H1 (cell line): ENCODE measurements around the gene SLX9. TPM values are rescaled to one million over a fixed set of nuclear protein-coding genes. Genes with fewer than 3 reads are reported as not detected.

Experiments
- CTCF ChIA-PET: fragments of 300-600 bp; sonication (Branson Sonifier 250); formaldehyde crosslinking; loops from one replicate; lab custom pipeline; 2021; ENCODE audit not compliant: partially characterized antibody; lab: Charles Lee
- POLR2A ChIA-PET: fragments of 300-600 bp; sonication (Branson Sonifier 250); formaldehyde crosslinking; loops from one replicate; lab custom pipeline; 2021; ENCODE audit warnings: inconsistent platforms; ENCODE audit not compliant: partially characterized antibody; lab: Charles Lee
- DNase-seq, 2 experiments: peaks; one replicate each; pipeline versions ENCODE4 v3.0.0 to v3.0.0-alpha.2; 2010 to 2022; ENCODE audit warnings: low spot score in 2 of 2, low read depth in 1 of 2, mixed read lengths in 1 of 2
- FAIRE-seq: peaks from 2 replicates; lab custom pipeline; 2011; peaks lifted over from hg19 to GRCh38; lab: Jason Lieb, UNC
- H2AFZ ChIP-seq: 2 replicates; pipeline ENCODE4 v1.8.1; 2012; ENCODE audit warnings: low read length, inconsistent platforms
- H2AK5ac ChIP-seq: 2 replicates; pipeline ENCODE4 v1.6.1; 2013; ENCODE audit warnings: low read depth, low read length
- H2BK120ac ChIP-seq: replicated peaks from 2 replicates; pipeline ENCODE3; 2013; ENCODE audit warnings: low read depth, low read length, inconsistent platforms
- H2BK12ac ChIP-seq: 2 replicates; pipeline ENCODE4 v1.6.1; 2013; ENCODE audit warnings: low read depth, low read length
- H2BK15ac ChIP-seq: 2 replicates; pipeline ENCODE4 v1.6.1; 2013; ENCODE audit warnings: low read length
- H2BK20ac ChIP-seq: 2 replicates; pipeline ENCODE4 v1.6.1; 2013; ENCODE audit warnings: low read length
- H2BK5ac ChIP-seq: 2 replicates; pipeline ENCODE4 v1.6.1; 2013; ENCODE audit warnings: low read depth, low read length
- H3K14ac ChIP-seq: 2 replicates; pipeline ENCODE4 v1.6.1; 2013; ENCODE audit warnings: inconsistent platforms; ENCODE audit not compliant: insufficient read length
- H3K18ac ChIP-seq: 2 replicates; pipeline ENCODE4 v1.6.1; 2013; ENCODE audit warnings: low read length; ENCODE audit errors: extremely low read depth
- H3K23ac ChIP-seq: 2 replicates; pipeline ENCODE4 v1.6.1; 2013; ENCODE audit warnings: inconsistent platforms; ENCODE audit not compliant: insufficient read length
- H3K23me2 ChIP-seq: 2 replicates; pipeline ENCODE4 v1.6.1; 2013; ENCODE audit warnings: low read depth, low read length
- H3K27ac ChIP-seq: 2 replicates; pipeline ENCODE4 v1.6.1; 2011; ENCODE audit warnings: low read depth, low read length, inconsistent platforms
- H3K27me3 ChIP-seq, 4 experiments: replicated peaks in 1 of 4; 1 replicate in 1 of 4; 2 replicates in 3 of 4; pipeline versions ENCODE4 v1.6.1 to v1.8.1; 2011 to 2013; ENCODE audit warnings: low read length in 3 of 4, mild to moderate bottlenecking in 3 of 4, inconsistent platforms in 2 of 4, mixed read lengths in 2 of 4, moderate library complexity in 1 of 4; ENCODE audit not compliant: control insufficient read depth in 3 of 4, insufficient read depth in 3 of 4; ENCODE audit errors: extremely low read depth in 1 of 4
- H3K36me3 ChIP-seq, 4 experiments: 2 replicates each; pipeline versions ENCODE4 v1.6.1 to v1.8.1; 2011 to 2013; ENCODE audit warnings: mild to moderate bottlenecking in 4 of 4, low read length in 3 of 4, moderate library complexity in 2 of 4, control low read depth in 1 of 4, inconsistent platforms in 1 of 4; ENCODE audit not compliant: insufficient read depth in 4 of 4, control insufficient read depth in 2 of 4
- H3K4ac ChIP-seq: replicated peaks from 2 replicates; pipeline ENCODE3; 2013; ENCODE audit warnings: low read length, low read depth, mixed read lengths, inconsistent platforms; ENCODE audit not compliant: insufficient read length
- H3K4me1 ChIP-seq, 4 experiments: replicated peaks in 1 of 4; 1 replicate in 1 of 4; 2 replicates in 3 of 4; pipeline versions ENCODE4 v1.6.1 to v1.8.1; 2011 to 2013; ENCODE audit warnings: low read length in 3 of 4, inconsistent platforms in 2 of 4, mixed read lengths in 1 of 4; ENCODE audit not compliant: insufficient read depth in 4 of 4, control insufficient read depth in 3 of 4
- H3K4me2 ChIP-seq, 2 experiments: 2 replicates each; pipeline versions ENCODE4 v1.6.1 to v1.8.1; 2011 to 2013; ENCODE audit warnings: low read depth in 2 of 2, low read length in 2 of 2, control low read depth in 1 of 2, inconsistent platforms in 1 of 2, mild to moderate bottlenecking in 1 of 2; ENCODE audit not compliant: insufficient read depth in 1 of 2
- H3K4me3 ChIP-seq, 4 experiments: fragments of 200-600, 300-600 bp in 1 of 4; sonication (generic), shearing (Covaris generic), sonication (Bioruptor Twin) in 1 of 4; 2 replicates each; pipeline versions ENCODE4 v1.5.1 to v1.8.1; 2011 to 2016; ENCODE audit warnings: low read length in 4 of 4, low read depth in 3 of 4, control low read depth in 2 of 4, inconsistent platforms in 2 of 4, mild to moderate bottlenecking in 2 of 4, mixed read lengths in 1 of 4, moderate library complexity in 1 of 4; ENCODE audit not compliant: insufficient read depth in 2 of 4; ENCODE audit errors: extremely low read depth in 1 of 4
- H3K56ac ChIP-seq: replicated peaks from 2 replicates; pipeline ENCODE3; 2013; ENCODE audit warnings: low read depth, mild to moderate bottlenecking, mixed read lengths, low read length, inconsistent platforms; ENCODE audit not compliant: insufficient read length
- H3K79me1 ChIP-seq: 2 replicates; pipeline ENCODE4 v1.6.1; 2013; ENCODE audit warnings: low read depth, low read length, control low read depth
- H3K79me2 ChIP-seq, 2 experiments: 2 replicates each; pipeline versions ENCODE4 v1.6.1 to v1.8.1; 2012 to 2013; ENCODE audit warnings: low read length in 2 of 2, mild to moderate bottlenecking in 2 of 2, inconsistent platforms in 1 of 2; ENCODE audit not compliant: insufficient read depth in 2 of 2, control insufficient read depth in 1 of 2
- H3K9ac ChIP-seq, 4 experiments: replicated peaks in 1 of 4; 1 replicate in 1 of 4; 2 replicates in 3 of 4; pipeline versions ENCODE4 v1.6.1 to v1.8.1; 2011 to 2013; ENCODE audit warnings: low read depth in 3 of 4, low read length in 3 of 4, control low read depth in 2 of 4, mild to moderate bottlenecking in 2 of 4, moderate library complexity in 2 of 4, inconsistent platforms in 1 of 4; ENCODE audit errors: extremely low read depth in 1 of 4
- H3K9me3 ChIP-seq, 2 experiments: 2 replicates each; pipeline versions ENCODE4 v1.6.1 to v1.8.1; 2012 to 2013; ENCODE audit warnings: mild to moderate bottlenecking in 2 of 2, moderate library complexity in 2 of 2, control low read depth in 1 of 2, inconsistent platforms in 1 of 2, low read depth in 1 of 2, low read length in 1 of 2, mixed read lengths in 1 of 2; ENCODE audit not compliant: insufficient read depth in 2 of 2
- H4K20me1 ChIP-seq, 2 experiments: replicated peaks in 1 of 2; 2 replicates each; pipeline versions ENCODE3 to v1.8.1; 2011 to 2013; ENCODE audit warnings: inconsistent platforms in 2 of 2, low read length in 2 of 2, mild to moderate bottlenecking in 1 of 2; ENCODE audit not compliant: insufficient read depth in 2 of 2, control insufficient read depth in 1 of 2
- H4K5ac ChIP-seq: 2 replicates; pipeline ENCODE4 v1.6.1; 2013; ENCODE audit warnings: low read length, low read depth, mixed read lengths, inconsistent platforms; ENCODE audit not compliant: insufficient read length
- H4K8ac ChIP-seq: 2 replicates; pipeline ENCODE4 v1.8.0; 2013; ENCODE audit warnings: mild to moderate bottlenecking, moderate library complexity, low read length, inconsistent platforms; ENCODE audit not compliant: insufficient read depth; ENCODE audit errors: extremely low read depth
- H4K91ac ChIP-seq: replicated peaks from 2 replicates; pipeline ENCODE3; 2013; ENCODE audit warnings: low read length, mixed read lengths, inconsistent platforms; ENCODE audit not compliant: insufficient read length
- BCL11A ChIP-seq, 2 experiments: IDR thresholded peaks; one replicate each; pipeline ENCODE4 v1.6.1; 2011; ENCODE audit warnings: low read depth in 2 of 2, low read length in 2 of 2, mild to moderate bottlenecking in 2 of 2
- CTCF ChIP-seq, 3 experiments: IDR thresholded peaks; 1 replicate in 2 of 3; 2 replicates in 1 of 3; pipeline versions ENCODE4 v1.5.1 to v1.6.1; 2011; ENCODE audit warnings: low read length in 3 of 3, mild to moderate bottlenecking in 3 of 3, inconsistent platforms in 2 of 3, low read depth in 1 of 3, moderate library complexity in 1 of 3; ENCODE audit not compliant: insufficient read depth in 1 of 3; ENCODE audit errors: control extremely low read depth in 1 of 3
- HDAC2 ChIP-seq, 2 experiments: fragments of 300-600 bp in 1 of 2; sonication (generic) in 1 of 2; IDR thresholded peaks; 2 replicates each; pipeline ENCODE4 v1.6.1; 2011 to 2012; ENCODE audit warnings: low read depth in 2 of 2, low read length in 2 of 2, mild to moderate bottlenecking in 2 of 2, moderate library complexity in 2 of 2, borderline replicate concordance in 1 of 2, inconsistent platforms in 1 of 2
- KDM5A ChIP-seq: fragments of 200-600 bp; IDR thresholded peaks from 2 replicates; pipeline ENCODE4 v1.7.1; 2012; ENCODE audit warnings: mild to moderate bottlenecking, low read length, inconsistent platforms, mixed read lengths
- RBBP5 ChIP-seq: IDR thresholded peaks from 2 replicates; pipeline ENCODE4 v1.7.1; 2012; ENCODE audit warnings: low read depth, mild to moderate bottlenecking, inconsistent platforms, low read length, moderate library complexity, borderline replicate concordance
- RXRA ChIP-seq: IDR thresholded peaks from 2 replicates; pipeline ENCODE4 v1.6.1; 2011; ENCODE audit warnings: low read depth, mild to moderate bottlenecking, low read length, moderate library complexity; ENCODE audit not compliant: insufficient read depth
- SIX5 ChIP-seq: IDR thresholded peaks from 2 replicates; pipeline ENCODE4 v1.6.1; 2011; ENCODE audit warnings: mild to moderate bottlenecking, low read depth, low read length
- WGBS, 2 experiments: shearing (Covaris generic) in 1 of 2; methylation state at CpG; one replicate each; pipeline versions ENCODE4 v1.1.6 to v1.1.7; 2013 to 2015; ENCODE audit warnings: low lambda C conversion rate in 2 of 2, mixed read lengths in 2 of 2, inconsistent platforms in 1 of 2, low coverage in 1 of 2, missing lambda C conversion rate in 1 of 2; ENCODE audit not compliant: insufficient replicate concordance in 2 of 2, insufficient coverage in 1 of 2, insufficient read length in 1 of 2; ENCODE audit errors: extremely low coverage in 1 of 2, missing lambda C conversion rate in 1 of 2; 5-methylcytosine and 5-hydroxymethylcytosine counted together
- polyA plus RNA-seq, 7 experiments: library from polyadenylated mRNA; depleted of rRNA in 3 of 7; stranded (reverse) in 5 of 7; unstranded in 2 of 7; fragments of >200 nt in 5 of 7; fragments of 200-250 nt in 2 of 7; gene quantifications; 1 replicate in 5 of 7; 2 replicates in 1 of 7; 4 replicates in 1 of 7; pipeline versions ENCODE4 v1.2.1 to v1.2.3, GENCODE V29; 2011 to 2013; ENCODE audit warnings: missing spikeins in 2 of 7, mixed read lengths in 2 of 7
- total RNA-seq: library from RNA; stranded (reverse); fragmentation: NEBNext Ultra II Directional; extraction: Animal tissue kit (Norgen Biotek cat#: 25700); gene quantifications from 2 replicates; pipeline ENCODE4 v1.2.1, GENCODE V29; 2021
- TF ChIP-seq, protein P1 (sequence below): IDR thresholded peaks from 2 replicates; pipeline ENCODE4 v1.6.1; 2012; ENCODE audit warnings: inconsistent platforms

The SLX9 gene
- total and polyA plus RNA-seq, 2 of the 8 experiments (the other 6 are each of a cell fraction or from before 2014, with no cell fraction given) = 17.7 to 57.3 TPM

DNA sequence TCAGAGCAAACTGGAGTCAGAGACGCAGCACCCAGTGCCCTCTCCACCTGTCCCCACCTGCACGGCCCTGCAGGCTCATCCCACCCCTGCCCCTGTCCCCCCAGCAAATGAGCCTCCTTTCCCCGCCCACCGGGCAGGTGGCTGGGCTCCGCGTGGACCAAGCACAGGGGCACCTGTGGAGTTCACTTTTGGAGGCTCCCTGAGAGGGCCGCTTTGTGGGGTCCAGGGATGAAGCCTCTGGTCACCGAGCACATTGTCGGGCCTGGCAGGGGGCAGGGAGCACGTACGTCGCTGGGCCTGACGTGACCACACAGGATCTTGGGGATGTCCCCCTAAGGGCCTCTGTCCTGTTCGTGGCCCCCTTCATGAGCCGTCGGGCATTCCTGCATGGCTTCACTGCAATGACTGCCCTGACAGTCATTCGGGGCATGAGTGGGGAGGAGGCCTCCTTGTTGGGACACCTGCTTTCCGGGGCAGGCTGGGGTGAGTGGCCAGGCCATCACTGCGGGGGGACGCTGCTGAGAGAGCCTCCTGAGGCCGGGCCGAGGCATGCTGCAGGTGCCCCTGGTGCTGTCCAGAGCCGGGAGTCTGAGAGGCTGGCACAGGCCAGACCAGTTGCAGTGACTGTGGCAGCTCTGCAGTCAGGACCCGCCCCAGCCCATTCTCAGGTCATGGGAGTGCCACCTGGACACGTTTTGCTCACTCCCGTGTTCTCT, 19.7 kb downstream of the SLX9 start:
- H3K23ac ChIP-seq = no peak overlapping the region
- 95% methylated on average over 26 of the region's 26 CpGs; no CpG with 5 or more reads in 1 of the 2 experiments for WGBS, 2 experiments
- H2AFZ ChIP-seq = no peak overlapping the region
- FAIRE-seq (no peak), DNase-seq (no peak)
- no peak overlapping the region for H3K4me3 ChIP-seq
- H4K20me1 ChIP-seq = peaks cover 8 to 38% of the 10 kb centered on the region in 2 experiments
- no peak overlapping the region for H4K91ac ChIP-seq
- no peak overlapping the region for H2BK20ac ChIP-seq
- H3K18ac ChIP-seq = no peak overlapping the region
- no peak overlapping the region for H2BK12ac ChIP-seq
- no peak overlapping the region for H3K56ac ChIP-seq
- H3K27ac ChIP-seq = no peak overlapping the region
- H4K5ac ChIP-seq = no peak overlapping the region
- ChIA-PET CTCF (interaction anchor here (1.3 to 1.7 kb wide), 4 partner anchors 7 to 13 kb away, joined by 3 to 5 read pairs (median 4); no protein-coding TSS in a partner anchor), POLR2A (interaction anchor here (1.7 kb wide), 1 partner anchor 18 kb away, joined by 8 read pairs; no protein-coding TSS in a partner anchor)
- no peak overlapping the region for H2BK120ac ChIP-seq
- peaks cover 0 to 55% of the 10 kb centered on the region in 2 experiments; a peak in 2 of 4 replicates for H3K79me2 ChIP-seq
- no peak overlapping the region for H3K9ac ChIP-seq
- H3K4me2 ChIP-seq = no peak overlapping the region
- H3K36me3 ChIP-seq = peaks cover 12 to 39% (median 22%) of the 10 kb centered on the region in 4 experiments
- no peaks in the 10 kb centered on the region for H3K9me3 ChIP-seq
- no peak overlapping the region for H2BK15ac ChIP-seq
- H4K8ac ChIP-seq = peak overlapping the region; percentile 14; the same call in 1 of the 2 replicates
- no peak overlapping the region for H3K14ac ChIP-seq
- no peak overlapping the region for H3K4ac ChIP-seq
- H3K23me2 ChIP-seq = no peaks in the 10 kb centered on the region
- H2AK5ac ChIP-seq = no peak overlapping the region
- peaks cover 18% of the 10 kb centered on the region for H3K79me1 ChIP-seq
- H3K4me1 ChIP-seq = no peaks in the 10 kb centered on the region
- no peak overlapping the region for H2BK5ac ChIP-seq
- no peaks in the 10 kb centered on the region for H3K27me3 ChIP-seq
- TF ChIP-seq BCL11A (IDR thresholded peaks at IDR 0.05; ENCODE audit: low read depth in 2 of 2, low read length in 2 of 2) = no peak
- no peak for TF ChIP-seq KDM5A
- TF ChIP-seq CTCF (IDR thresholded peaks at IDR 0.05; ENCODE audit: control extremely low read depth in 1 of 3, insufficient read depth in 1 of 3, low read depth in 1 of 3, low read length in 3 of 3) = no peak
- TF ChIP-seq RBBP5 = no peak
- no peak for TF ChIP-seq SIX5
- no peak for TF ChIP-seq RXRA
- no peak for TF ChIP-seq HDAC2 (IDR thresholded peaks at IDR 0.05; ENCODE audit: borderline replicate concordance in 1 of 2, low read depth in 2 of 2, low read length in 2 of 2)
- TF ChIP-seq, protein P1, sequence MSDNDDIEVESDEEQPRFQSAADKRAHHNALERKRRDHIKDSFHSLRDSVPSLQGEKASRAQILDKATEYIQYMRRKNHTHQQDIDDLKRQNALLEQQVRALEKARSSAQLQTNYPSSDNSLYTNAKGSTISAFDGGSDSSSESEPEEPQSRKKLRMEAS = no peak
